SU-DHL-6 (cell line): Measurements from ENCODE around the gene ALOX5AP.

Experiments used
- H2AFZ ChIP-seq: fragments of 200-600 bp; sonication (generic); 2 replicates; pipeline ENCODE4 v1.6.1; 2014; ENCODE audit warnings: low read depth, mild to moderate bottlenecking, moderate library complexity, mixed read lengths, antibody characterized with exemption, low read length; ENCODE audit not compliant: severe bottlenecking
- H3F3A ChIP-seq: fragments of 200-600 bp; shearing (Covaris generic); 2 replicates; pipeline ENCODE4 v1.6.0; 2016; ENCODE audit warnings: antibody characterized with exemption, mild to moderate bottlenecking; ENCODE audit not compliant: insufficient read depth
- H3K27ac ChIP-seq: fragments of 200-600 bp; sonication (generic); 2 replicates; pipeline ENCODE4 v1.5.1; 2016; ENCODE audit warnings: low read depth, mild to moderate bottlenecking, low read length, moderate library complexity, mixed read lengths
- H3K27me3 ChIP-seq: fragments of 200-600 bp; sonication (generic), shearing (Covaris generic); 2 replicates; pipeline ENCODE4 v1.6.0; 2014; ENCODE audit warnings: mild to moderate bottlenecking, low read length
- H3K36me3 ChIP-seq: fragments of 200-600 bp; sonication (generic); 2 replicates; pipeline ENCODE4 v1.6.1; 2014; ENCODE audit warnings: mild to moderate bottlenecking, low read length, mixed read lengths
- H3K4me2 ChIP-seq: fragments of 300-600, 200-600 bp; shearing (Covaris generic), sonication (generic); 2 replicates; pipeline ENCODE4 v1.6.0; 2014; ENCODE audit warnings: low read length, low read depth, mild to moderate bottlenecking; ENCODE audit not compliant: poor library complexity, severe bottlenecking
- H3K4me3 ChIP-seq: fragments of 200-600 bp; sonication (generic); 2 replicates; pipeline ENCODE4 v1.5.1; 2014; ENCODE audit warnings: antibody characterized with exemption, low read length, mild to moderate bottlenecking, mixed read lengths; ENCODE audit not compliant: insufficient read depth, poor library complexity, severe bottlenecking
- H3K79me2 ChIP-seq: fragments of 200-600 bp; sonication (generic); 2 replicates; pipeline ENCODE4 v1.6.1; 2014; ENCODE audit warnings: mild to moderate bottlenecking, low read length, moderate library complexity; ENCODE audit not compliant: insufficient read depth
- H3K9ac ChIP-seq: fragments of 200-600 bp; sonication (generic); 2 replicates; pipeline ENCODE4 v1.7.0; 2014; ENCODE audit warnings: mild to moderate bottlenecking, low read length
- H3K9me2 ChIP-seq: fragments of 200-600 bp; sonication (generic); replicated peaks from 2 replicates; pipeline ENCODE4 v1.6.1; 2014; ENCODE audit warnings: low read length; ENCODE audit not compliant: insufficient read depth
- H3K9me3 ChIP-seq: fragments of 200-600 bp; sonication (generic); 2 replicates; pipeline ENCODE4 v1.6.1; 2014; ENCODE audit warnings: low read length, mixed read lengths; ENCODE audit not compliant: insufficient read depth
- H4K20me1 ChIP-seq: fragments of 200-600 bp; sonication (generic); 2 replicates; pipeline ENCODE4 v1.6.1; 2014; ENCODE audit warnings: low read depth, mild to moderate bottlenecking, antibody characterized with exemption, low read length, moderate library complexity, mixed read lengths
- CTCF ChIP-seq: fragments of 200-600 bp; sonication (generic); IDR thresholded peaks from one replicate; pipeline ENCODE4 v1.5.1; 2017; ENCODE audit warnings: antibody characterized with exemption, mild to moderate bottlenecking, low read length, moderate library complexity; ENCODE audit not compliant: insufficient read depth, poor library complexity, severe bottlenecking
- EZH2phosphoT487 ChIP-seq: fragments of 200-600 bp; sonication (generic), shearing (Covaris generic); conservative IDR thresholded peaks from 2 replicates; pipeline ENCODE4 v1.6.1; 2018; ENCODE audit warnings: mild to moderate bottlenecking, antibody characterized with exemption, low read length, moderate library complexity, mixed read lengths

ALOX5AP gene

GRCh38 chr13:30721936-30722335 lies 13.4 kb upstream of the ALOX5AP start:
- Histone ChIP-seq H4K20me1 (no peaks in the 10 kb centered on the region), H3F3A (no peaks in the 10 kb centered on the region), H3K9me3 (no peaks in the 10 kb centered on the region), H3K36me3 (no peaks in the 10 kb centered on the region), H3K4me3 (no peak overlapping the region), H2AFZ (no peak overlapping the region), H3K9ac (no peak overlapping the region), H3K9me2 (no peaks in the 10 kb centered on the region), H3K27me3 (no peaks in the 10 kb centered on the region), H3K27ac (no peak overlapping the region), H3K79me2 (no peaks in the 10 kb centered on the region), H3K4me2 (no peak overlapping the region)
- no peak for TF ChIP-seq CTCF
- no peak for TF ChIP-seq EZH2phosphoT487

- Histone ChIP-seq H3K27ac (no peak overlapping the region), H3K27me3 (no peaks in the 10 kb centered on the region), H3K79me2 (no peaks in the 10 kb centered on the region), H3K36me3 (no peaks in the 10 kb centered on the region), H3F3A (no peaks in the 10 kb centered on the region), H3K9me3 (no peaks in the 10 kb centered on the region), H4K20me1 (no peaks in the 10 kb centered on the region), H3K9ac (no peak overlapping the region), H3K4me2 (no peak overlapping the region), H3K9me2 (no peaks in the 10 kb centered on the region), H3K4me3 (no peak overlapping the region), H2AFZ (no peak overlapping the region)
- TF ChIP-seq CTCF: no peak
- no peak for TF ChIP-seq EZH2phosphoT487
Observed at GRCh38 chr13:30722361-30722760, 13.0 kb upstream of the ALOX5AP start.

GRCh38 chr13:30724778-30725177 lies 10.6 kb upstream of the ALOX5AP start:
- no peaks in the 10 kb centered on the region for H3K9me2 ChIP-seq
- TF ChIP-seq EZH2phosphoT487 (no peak), CTCF (no peak)
- no peaks in the 10 kb centered on the region for H3K27me3 ChIP-seq
- H3K36me3 ChIP-seq: no peaks in the 10 kb centered on the region
- no peak overlapping the region for H2AFZ ChIP-seq
- no peak overlapping the region for H3K4me3 ChIP-seq
- no peak overlapping the region for H3K27ac ChIP-seq
- no peak overlapping the region for H3K4me2 ChIP-seq
- no peaks in the 10 kb centered on the region for H4K20me1 ChIP-seq
- H3K9me3 ChIP-seq: no peaks in the 10 kb centered on the region
- no peaks in the 10 kb centered on the region for H3K79me2 ChIP-seq
- no peak overlapping the region for H3K9ac ChIP-seq
- no peaks in the 10 kb centered on the region for H3F3A ChIP-seq
